Measurements from ENCODE around the gene TPSB2. TPM values are rescaled to one million over a fixed set of nuclear protein-coding genes. Genes with fewer than 3 reads are reported as not detected.
"Not testable (repeated sequence)": the region's sequence is repeated elsewhere in the genome, so short reads cannot be mapped to it uniquely, and the experiment has no call there.

Gene TPSB2
- polyA plus RNA-seq, 1 donor (not counting 4 experiments of a cell fraction or from before 2014, with no cell fraction given), result not detected

- H3K9ac ChIP-seq (ENCODE audit: control insufficient read depth, extremely low read depth, insufficient read depth, low read length); H3K27ac ChIP-seq (ENCODE audit: control insufficient read depth, insufficient read depth, low read length); H3K4me2 ChIP-seq (ENCODE audit: control insufficient read depth, extremely low read depth, insufficient read depth, low read depth, low read length); dilution Hi-C loops (cut with MboI; ENCODE audit: extremely low pct_ligation_motif_present, low sequenced_read_pairs); H3K9me3 ChIP-seq (ENCODE audit: control insufficient read depth, low read depth, low read length); H4K20me1 ChIP-seq (ENCODE audit: control insufficient read depth, extremely low read depth, insufficient read depth, low read length); FAIRE-seq; H3K4me3 ChIP-seq (ENCODE audit: control insufficient read depth in 2 of 3, extremely low read depth in 1 of 3, insufficient read depth in 2 of 3, low read depth in 1 of 3, low read length in 3 of 3); H3K36me3 ChIP-seq (ENCODE audit: control insufficient read depth in 2 of 2, extremely low read depth in 1 of 2, insufficient read depth in 2 of 2, low read length in 2 of 2); DNase-seq (ENCODE audit: low read depth, low spot score); H3K9me1 ChIP-seq (ENCODE audit: control insufficient read depth, extremely low read depth, insufficient read depth, low read length); H2AFZ ChIP-seq (ENCODE audit: control insufficient read depth, low read length); H3K79me2 ChIP-seq (ENCODE audit: control insufficient read depth, insufficient read depth, low read length); H3K4me1 ChIP-seq (ENCODE audit: control insufficient read depth, extremely low read depth, insufficient read depth, low read length): not testable (repeated sequence)
- peaks cover 11% of the 10 kb centered on the region for H3K27me3 ChIP-seq (ENCODE audit: control insufficient read depth, extremely low read depth, insufficient read depth, low read length)
Measured at GRCh38 chr16:1247903-1248537, 18.0 kb upstream of the TPSB2 start.

GRCh38 chr16:1245452-1246020 is 15.6 kb upstream of the TPSB2 start:
- no peak for TF ChIP-seq EZH2 (IDR thresholded peaks at IDR 0.05; ENCODE audit: low read length)
- TF ChIP-seq, protein P1, sequence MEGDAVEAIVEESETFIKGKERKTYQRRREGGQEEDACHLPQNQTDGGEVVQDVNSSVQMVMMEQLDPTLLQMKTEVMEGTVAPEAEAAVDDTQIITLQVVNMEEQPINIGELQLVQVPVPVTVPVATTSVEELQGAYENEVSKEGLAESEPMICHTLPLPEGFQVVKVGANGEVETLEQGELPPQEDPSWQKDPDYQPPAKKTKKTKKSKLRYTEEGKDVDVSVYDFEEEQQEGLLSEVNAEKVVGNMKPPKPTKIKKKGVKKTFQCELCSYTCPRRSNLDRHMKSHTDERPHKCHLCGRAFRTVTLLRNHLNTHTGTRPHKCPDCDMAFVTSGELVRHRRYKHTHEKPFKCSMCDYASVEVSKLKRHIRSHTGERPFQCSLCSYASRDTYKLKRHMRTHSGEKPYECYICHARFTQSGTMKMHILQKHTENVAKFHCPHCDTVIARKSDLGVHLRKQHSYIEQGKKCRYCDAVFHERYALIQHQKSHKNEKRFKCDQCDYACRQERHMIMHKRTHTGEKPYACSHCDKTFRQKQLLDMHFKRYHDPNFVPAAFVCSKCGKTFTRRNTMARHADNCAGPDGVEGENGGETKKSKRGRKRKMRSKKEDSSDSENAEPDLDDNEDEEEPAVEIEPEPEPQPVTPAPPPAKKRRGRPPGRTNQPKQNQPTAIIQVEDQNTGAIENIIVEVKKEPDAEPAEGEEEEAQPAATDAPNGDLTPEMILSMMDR (optimal IDR thresholded peaks at IDR 0.05 in 1 of 3, IDR thresholded peaks at IDR 0.05 in 1 of 3, conservative IDR thresholded peaks at IDR 0.05 in 1 of 3; ENCODE audit: extremely low read depth in 1 of 3, insufficient read depth in 2 of 3, low read length in 3 of 3), result no peak
- Histone ChIP-seq H3K36me3 (ENCODE audit: control insufficient read depth in 2 of 2, extremely low read depth in 1 of 2, insufficient read depth in 2 of 2, low read length in 2 of 2) (no peaks in the 10 kb centered on the region), H3K4me1 (ENCODE audit: control insufficient read depth, extremely low read depth, insufficient read depth, low read length) (no peaks in the 10 kb centered on the region), H3K4me2 (ENCODE audit: control insufficient read depth, extremely low read depth, insufficient read depth, low read depth, low read length) (no peak overlapping the region), H3K27me3 (ENCODE audit: control insufficient read depth, extremely low read depth, insufficient read depth, low read length) (peaks cover 11% of the 10 kb centered on the region), H4K20me1 (ENCODE audit: control insufficient read depth, extremely low read depth, insufficient read depth, low read length) (no peaks in the 10 kb centered on the region), H3K79me2 (ENCODE audit: control insufficient read depth, insufficient read depth, low read length) (no peaks in the 10 kb centered on the region), H3K4me3 (ENCODE audit: control insufficient read depth in 2 of 3, extremely low read depth in 1 of 3, insufficient read depth in 2 of 3, low read depth in 1 of 3, low read length in 3 of 3) (no peak overlapping the region), H3K27ac (ENCODE audit: control insufficient read depth, insufficient read depth, low read length) (no peak overlapping the region), H3K9ac (ENCODE audit: control insufficient read depth, extremely low read depth, insufficient read depth, low read length) (no peak overlapping the region), H3K9me3 (ENCODE audit: control insufficient read depth, low read depth, low read length) (no peaks in the 10 kb centered on the region), H3K9me1 (ENCODE audit: control insufficient read depth, extremely low read depth, insufficient read depth, low read length) (no peaks in the 10 kb centered on the region), H2AFZ (ENCODE audit: control insufficient read depth, low read length) (no peak overlapping the region)
- FAIRE-seq (no peak), DNase-seq (ENCODE audit: low read depth, low spot score) (no peak)
- dilution Hi-C loops (cut with MboI; ENCODE audit: extremely low pct_ligation_motif_present, low sequenced_read_pairs), result no loop called here

All from keratinocyte (primary cell).